Germinal center (tissue), 1 donor: Measurements from ENCODE around the gene GMNN.
"Not testable (repeated sequence)": the region's sequence is repeated elsewhere in the genome, so short reads cannot be mapped to it uniquely, and the experiment has no call there.

Experiments used
- DNase-seq: peaks from one replicate; pipeline ENCODE4 v3.0.0; 2012; ENCODE audit warnings: mixed read lengths, low spot score

GMNN gene

DNA sequence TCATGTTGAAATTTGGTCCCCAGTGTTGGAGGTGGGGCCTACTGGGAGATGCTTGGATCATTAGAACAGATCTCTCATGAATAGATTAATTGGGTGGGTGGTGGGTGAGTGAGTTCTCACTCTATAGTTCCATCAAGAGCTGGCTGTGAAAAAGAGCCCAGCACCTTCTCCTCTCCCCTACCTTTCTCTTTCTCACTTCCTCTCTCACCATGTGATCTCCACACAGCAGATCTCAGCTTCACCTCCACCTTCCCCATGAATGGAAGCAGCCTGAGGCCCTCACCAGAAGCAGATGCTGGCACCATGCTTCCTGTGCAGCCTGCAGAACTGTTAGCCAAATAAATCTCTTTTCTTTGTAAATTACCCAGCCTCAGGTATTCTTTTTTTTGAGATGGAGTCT lies 12.9 kb upstream of the GMNN start:
- no peak for DNase-seq

DNA sequence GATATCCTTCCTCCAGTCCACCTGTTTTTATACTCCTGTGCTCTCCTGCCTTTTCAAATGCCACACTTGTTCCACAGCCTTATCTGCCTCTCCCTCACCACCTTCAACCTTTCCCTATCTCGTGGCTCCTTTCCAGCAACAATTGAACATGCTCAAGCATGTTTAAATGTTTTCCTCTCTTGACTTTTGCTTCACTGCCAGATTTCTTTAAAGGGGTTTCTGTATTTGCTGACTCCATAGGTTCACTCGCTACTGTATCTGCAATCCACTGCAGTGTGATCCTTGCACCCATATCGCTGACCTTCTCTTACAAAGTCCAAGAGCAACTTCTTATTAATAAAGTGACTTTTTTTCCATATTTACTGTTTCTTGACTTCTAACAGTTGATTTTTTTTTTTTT lies 11.2 kb upstream of the GMNN start:
- no peak for DNase-seq

DNA sequence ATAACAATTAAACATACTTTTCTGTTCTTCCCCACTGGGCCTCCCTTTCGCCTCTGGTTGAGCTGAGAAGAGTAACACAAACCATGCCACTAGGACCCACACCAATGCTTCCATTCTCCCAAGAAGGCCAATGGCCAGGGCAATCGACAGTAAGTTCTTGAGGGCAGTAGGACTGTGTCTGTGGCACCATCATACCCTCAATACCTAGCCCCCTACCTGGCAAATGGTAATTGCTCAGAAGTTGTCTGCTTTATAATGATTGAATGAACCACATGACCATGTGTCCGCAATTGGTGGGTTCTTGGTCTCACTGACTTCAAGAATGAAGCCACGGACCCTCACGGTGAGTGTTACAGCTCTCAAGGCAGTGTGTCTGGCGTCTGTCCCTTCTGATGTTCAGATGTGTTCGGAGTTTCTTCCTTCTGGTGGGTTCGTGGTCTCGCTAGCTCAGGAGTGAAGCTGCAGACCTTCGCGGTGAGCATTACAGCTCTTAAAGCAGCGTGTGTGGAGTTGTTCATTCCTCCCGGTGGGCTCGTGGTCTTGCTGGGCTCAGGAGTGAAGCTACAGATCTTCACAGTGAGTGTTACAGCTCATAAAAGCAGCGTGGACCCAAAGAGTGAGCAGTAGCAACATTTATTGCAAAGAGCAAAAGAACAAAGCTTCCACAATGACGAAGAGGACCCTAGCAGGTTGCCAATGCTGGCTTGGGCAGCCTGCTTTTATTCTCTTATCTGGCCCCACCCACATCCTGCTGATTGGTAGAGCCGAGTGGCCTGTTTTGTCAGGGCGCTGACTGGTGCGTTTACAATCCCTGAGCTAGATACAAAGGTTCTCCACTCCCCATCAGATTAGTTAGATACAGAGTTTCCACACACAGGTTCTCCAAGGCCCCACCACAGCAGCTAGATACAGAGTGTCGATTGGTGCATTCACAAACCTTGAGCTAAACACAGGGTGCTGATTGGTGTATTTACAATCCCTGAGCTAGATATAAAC lies 9.6 kb upstream of the GMNN start:
- DNase-seq = not testable (repeated sequence)

DNA sequence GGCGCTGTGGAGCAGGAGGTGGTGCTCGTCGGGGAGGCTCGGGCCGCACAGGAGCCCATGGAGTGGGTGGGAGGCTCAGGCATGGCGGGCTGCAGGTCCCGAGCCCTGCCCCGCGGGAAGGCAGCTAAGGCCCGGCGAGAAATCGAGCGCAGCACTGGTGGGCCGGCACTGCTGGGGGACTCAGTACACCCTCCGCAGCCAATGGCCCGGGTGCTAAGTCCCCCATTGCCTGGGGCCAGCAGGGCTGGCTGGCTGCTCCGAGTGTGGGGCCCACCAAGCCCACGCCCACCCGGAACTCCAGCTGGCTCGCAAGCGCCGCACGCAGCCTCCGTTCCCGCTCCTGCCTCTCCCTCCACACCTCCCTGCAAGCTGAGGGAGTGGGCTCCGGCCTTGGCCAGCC lies 8.8 kb upstream of the GMNN start:
- not testable (repeated sequence) for DNase-seq

DNA sequence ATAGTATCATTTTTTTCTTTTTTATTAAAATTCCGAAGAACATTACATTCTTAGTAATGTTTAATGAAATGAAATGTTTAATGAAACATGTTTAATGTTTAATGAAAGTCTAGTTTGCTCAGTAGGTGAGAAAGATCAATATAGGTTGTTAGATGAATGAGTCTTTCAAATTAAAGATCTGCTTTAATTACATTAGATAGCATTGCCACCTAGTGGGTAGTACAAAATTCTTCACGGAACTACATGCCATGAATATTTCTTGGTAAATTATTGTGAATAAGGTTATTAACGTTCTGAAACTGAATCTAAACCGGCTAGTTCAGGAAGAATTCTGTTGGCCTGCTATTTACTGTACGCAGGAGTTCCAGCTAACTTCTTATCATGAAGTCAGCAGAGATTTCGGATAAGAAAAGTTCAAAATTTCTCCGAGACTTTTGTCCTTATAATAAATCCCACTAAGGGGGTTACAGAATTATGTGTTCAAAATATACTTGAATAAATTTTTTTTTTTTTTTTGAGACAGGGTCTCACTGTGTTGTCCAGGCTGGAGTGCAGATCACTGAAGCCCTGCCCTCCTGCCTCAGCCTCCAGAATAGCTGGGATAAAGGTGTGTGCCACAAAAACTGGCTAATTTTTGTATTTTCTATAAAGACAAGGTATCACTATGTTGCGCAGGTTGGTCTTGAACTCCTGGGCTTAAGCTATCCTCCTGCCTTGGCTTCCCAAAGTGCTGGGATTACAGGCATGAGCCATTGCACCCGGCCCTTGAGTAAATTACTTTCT lies 7.9 kb upstream of the GMNN start:
- DNase-seq = peak; percentile 57

DNA sequence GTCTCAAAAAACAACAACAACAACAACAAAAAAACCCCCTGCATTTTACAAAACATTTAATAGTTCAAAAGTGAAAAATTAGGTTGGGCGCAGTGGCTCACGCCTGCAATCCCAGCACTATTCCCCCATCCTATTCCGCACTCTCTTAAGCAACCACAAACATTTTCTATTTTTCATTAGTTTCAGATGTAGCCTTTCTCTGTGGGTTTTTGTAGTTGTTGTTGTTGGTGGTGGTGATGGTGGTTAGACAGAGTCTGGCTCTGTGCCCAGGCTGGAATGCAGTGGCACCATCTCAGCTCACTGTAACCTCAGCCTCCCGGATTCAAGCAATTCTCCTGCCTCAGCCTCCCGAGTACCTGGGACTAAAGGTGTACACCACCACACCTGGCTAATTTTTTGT lies 6.4 kb upstream of the GMNN start:
- DNase-seq = no peak

DNA sequence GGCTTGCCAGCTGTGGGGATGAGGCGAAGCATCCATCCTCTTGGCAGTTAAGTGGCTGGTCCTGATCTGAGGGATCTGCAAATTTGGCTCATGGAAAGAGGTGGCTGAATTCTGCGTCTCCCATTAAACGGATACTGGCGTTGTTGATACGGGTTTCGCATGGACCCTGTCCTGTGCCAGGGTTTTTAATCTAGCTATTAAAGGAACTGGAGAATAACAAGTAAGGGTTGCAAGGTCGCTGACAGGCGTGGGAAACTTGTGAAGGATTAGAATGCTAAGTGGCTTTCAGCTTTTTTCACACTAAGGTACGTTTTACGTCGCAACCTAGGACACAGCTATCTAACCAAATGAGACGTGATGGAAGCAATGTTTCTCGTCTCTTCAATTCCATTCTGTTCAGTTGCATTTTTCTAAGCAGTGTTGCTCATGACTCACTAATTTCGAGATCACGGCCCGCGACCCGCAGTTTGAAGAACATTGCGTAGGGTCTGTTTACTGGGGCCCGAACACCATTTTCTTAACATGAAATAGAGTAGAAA lies 852 bp downstream of the GMNN start:
- DNase-seq = no peak

DNA sequence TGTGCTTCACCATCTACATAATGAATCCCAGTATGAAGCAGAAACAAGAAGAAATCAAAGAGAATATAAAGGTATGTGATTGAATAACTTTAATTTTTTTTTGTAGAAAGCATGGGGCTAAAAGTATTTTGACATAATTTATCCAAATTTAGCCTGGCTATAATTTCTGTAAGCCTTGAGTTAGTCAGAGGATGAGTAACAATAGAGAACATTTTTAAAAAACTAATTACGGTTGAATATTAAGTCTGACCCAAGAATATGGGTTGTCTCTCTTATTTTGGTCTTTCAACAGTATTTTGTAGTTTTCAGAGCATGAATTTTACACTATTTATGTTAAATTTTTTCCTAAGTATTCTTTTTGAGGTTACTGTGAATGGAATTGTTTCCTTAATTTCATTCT lies 2.5 kb downstream of the GMNN start:
- DNase-seq = no peak

DNA sequence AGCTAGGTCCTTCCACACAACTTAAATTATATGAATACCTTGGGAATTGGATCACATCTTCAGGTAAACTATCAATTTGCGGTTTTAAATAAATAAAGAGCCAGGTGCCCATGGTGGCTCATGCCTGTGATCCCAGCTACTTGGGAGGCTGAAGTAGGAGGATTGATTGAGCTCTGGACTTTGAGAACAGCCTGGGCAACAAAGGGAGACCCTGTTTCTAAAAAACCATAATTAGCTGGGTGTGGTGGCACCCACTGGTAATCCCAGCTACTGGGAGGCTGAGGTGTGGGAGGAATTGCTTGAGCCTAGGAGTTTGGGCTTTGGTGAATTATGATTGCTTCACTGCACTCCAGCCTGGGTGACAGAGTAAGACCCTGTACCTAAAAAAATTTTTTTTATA lies 3.4 kb downstream of the GMNN start:
- no peak for DNase-seq

DNA sequence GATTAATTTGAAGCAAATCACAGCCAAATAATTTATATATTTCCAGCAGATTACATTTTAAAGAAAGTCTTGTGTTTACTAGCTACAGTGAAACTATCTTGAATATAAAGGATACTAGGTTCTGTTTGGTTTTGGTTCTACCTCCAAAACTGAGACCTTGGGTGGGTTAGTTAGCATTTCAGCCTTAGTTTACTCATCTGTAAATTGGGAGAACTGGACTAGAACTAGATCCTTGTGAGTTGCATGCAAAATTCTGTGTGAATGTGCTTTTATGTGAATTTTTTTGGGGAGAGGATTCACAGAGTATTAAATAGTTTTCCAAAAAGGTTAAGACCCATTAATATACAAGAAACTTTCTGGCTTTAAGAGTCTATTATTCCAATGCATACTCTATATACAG lies 4.1 kb downstream of the GMNN start:
- no peak for DNase-seq

DNA sequence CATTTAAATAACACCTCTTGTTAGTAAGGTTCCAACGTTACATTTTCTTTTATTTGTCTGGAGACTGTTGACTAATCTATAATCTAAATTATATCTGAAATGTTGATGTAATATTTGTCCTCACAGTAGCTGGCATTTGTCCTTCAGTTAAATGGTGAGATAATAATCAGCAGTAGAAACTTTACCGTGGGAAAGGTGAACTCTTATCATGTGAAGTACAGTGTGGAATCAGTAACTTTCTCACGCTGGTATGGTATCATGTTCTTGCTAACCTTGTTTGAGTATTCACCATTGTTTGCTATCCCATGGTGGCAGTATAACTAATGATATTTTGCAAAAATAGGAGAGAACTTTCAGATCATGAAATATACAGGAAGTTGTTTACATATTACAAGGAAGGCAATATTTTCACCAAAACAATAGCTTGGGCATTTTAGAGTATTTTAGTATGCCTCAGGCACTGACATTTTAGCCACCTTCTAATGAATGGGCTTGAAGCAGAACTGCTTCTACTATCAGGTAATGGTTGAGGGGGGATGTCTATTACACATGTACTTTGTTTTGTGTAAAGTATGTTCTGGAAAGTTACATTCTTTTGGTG lies 4.8 kb downstream of the GMNN start:
- no peak for DNase-seq

DNA sequence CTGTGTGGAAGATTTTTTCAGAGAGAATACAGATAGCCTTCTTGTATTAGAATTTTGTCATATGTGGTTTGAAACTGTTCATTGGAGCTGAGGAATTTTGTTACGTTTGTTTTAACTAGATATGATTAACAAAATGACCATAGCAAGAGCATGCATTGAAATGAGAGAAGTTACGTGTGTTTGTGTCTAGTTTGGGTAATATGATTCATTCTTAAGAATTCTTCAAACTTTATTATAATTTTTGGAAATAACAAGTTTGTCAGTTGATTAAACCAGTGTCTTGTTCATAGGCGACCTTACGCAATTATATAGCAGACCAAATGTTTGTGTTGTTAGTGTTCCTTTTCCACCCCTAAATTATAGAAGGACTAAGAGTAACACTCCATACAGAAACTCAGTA lies 5.5 kb downstream of the GMNN start:
- no peak for DNase-seq

DNA sequence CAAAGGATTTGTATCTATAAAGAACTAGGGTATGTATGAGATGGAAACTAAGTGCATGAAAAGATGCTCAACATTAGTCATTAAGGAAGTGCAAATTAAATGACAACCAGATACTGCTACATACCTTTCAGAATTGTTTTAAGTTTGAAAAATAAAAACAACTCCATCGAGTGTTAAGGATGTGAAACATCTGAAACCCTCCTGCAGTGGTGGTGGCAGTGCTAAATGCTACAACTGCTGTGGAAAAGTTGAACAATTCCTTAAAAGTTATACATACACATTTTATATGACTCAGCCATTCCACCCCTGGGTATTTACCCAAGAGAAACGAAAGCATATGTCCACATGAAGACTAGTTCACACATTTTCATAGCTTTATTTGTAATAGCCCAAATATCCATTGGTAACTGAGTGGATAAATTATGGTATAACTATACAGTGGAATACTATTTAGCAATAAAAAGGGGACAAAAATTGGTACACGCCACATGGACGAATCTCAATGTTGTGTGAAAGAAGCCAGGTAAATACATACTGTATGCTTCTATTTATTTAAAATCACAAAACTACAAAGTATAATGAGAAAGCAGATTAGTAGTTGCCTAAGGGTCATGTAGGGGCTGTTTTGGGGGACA lies 13.4 kb downstream of the GMNN start:
- no peak for DNase-seq

DNA sequence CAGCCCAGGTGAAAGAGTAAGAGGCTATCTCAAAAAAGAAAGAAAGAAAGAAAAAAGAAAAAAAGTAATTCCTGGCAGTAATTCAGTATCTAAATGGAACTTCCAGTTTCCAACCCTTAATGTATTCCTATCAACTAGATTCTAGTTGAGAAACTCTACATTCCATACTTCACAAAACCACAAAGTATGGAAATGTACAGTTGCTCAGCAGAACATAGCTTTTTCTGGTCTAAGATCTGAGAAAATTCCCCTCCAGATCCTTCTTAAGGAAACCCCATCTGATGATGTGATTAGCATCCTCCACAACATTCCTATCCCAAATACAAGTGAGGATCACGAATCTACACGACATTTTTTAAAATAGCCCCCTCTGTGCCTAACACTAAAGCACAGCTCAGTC lies 20.4 kb downstream of the GMNN start:
- DNase-seq = no peak

DNA sequence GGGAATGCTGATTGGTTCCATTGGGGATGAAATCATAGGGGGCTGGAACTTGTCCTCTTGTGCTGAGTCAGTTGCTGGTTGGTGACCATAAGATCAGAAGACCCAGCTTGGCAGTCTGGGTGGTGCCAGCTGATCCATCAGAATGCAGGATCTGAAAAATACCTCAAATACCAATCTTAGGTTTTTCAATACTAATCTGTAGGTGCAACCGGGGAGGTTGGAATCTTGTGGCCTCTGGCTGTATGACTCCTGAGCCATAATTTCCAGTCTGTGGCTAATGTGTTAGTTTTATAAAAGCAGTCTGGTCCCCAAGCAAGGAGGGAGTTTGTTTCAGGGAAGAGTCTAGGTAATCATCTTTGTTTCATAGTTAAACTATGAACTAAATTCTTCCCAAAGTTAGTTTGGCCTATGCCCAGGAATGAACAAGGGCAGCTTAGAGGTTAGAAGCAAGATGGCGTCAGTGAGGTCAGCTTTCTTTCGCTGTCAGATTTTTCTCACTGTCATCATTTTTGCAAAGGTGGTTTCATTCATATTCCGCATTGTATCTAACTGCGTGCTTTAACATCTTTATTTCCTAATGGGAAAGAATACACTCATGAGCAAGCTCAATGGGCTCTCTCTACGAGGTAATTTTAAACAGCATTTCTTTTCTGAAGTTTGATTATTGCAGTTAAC lies 22.0 kb downstream of the GMNN start:
- no peak for DNase-seq

DNA sequence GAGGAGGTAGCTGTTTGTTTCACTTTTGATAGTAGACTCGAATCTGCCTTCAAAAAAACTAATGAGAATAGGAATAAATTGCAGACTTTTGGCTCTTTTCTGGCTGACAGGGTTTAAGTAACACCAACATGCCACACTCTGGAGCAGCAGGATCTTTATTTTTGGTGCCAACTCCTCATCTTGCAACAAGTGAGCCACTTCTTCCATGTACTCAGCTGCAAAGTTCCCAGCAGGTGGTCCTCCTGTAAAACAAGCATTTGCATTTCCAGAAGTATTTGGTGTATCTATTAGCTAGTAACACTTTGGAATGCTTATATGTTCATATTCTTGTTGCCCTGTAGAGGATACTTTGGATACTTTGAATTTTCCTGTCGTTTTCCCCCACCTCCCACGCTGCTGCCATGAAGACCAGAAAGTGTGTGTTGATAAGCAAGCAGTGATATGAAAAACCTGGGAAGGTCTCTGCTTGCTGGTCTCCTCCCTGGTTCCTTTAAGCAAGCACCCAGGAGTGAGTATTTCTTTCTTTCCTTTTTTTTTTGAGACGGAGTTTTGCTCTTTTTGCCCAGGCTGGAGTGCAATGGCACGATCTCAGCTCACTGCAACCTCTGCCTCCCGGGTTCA lies 23.0 kb downstream of the GMNN start:
- no peak for DNase-seq

DNA sequence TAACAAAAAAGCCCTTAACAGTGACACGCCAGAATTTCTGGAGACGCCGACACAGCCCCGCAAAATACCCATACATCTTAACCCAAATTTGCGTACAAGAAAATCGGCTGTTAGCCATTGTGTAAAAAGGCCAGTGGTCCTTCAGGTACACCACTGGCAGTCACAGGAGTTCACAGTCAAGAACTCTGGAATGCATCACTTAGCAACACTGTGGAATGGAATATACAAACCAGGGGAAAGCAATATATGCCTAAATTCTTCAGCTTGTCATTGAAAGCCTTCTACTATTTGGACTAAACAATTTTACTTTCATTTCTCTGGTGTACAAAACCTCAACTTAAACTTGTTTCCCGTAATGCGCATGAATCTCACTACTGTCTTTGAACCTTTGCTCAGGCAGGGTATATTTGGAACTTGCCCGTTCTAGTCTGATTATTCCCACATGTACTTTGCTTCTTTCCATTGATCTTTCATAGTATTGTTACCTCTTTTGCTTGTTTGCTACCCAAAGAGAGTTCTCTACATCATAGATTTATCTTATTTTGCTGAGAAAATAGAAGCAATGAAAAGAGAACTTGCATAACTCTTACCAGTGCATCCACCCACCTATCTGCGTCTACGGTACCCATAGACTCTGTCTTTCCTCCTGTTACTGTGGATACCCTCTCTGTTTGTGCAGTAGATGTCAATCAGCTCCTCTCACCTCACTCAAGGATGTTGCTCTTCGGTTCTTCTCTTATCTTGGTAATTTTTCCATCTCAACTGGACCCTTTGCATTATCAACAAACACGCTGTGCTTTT lies 24.2 kb downstream of the GMNN start, which contains the start of gene ARMH2:
Gene ARMH2 (minus strand): TSS at position 178 of the 801 bp plus-strand sequence. CDS start 60 bp downstream, at position 118.
- no peak for DNase-seq

DNA sequence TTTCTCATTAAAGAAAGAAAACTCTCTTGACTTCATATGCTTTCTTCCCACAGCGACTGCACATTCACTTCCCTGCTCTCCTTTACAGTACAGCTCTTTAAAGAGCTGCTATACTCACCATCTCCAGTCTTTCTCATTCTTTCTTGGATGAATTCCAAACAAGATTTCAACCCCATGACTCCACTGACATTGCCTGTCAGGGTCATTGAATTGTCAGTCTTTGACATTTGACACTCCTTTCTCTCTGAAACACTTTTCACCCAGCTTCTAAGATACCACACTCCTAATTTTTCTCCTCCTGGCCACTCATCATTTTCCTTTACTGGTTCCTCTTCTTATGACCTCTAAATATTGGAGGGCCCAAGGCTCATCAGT lies 24.8 kb downstream of the GMNN start:
- no peak for DNase-seq

DNA sequence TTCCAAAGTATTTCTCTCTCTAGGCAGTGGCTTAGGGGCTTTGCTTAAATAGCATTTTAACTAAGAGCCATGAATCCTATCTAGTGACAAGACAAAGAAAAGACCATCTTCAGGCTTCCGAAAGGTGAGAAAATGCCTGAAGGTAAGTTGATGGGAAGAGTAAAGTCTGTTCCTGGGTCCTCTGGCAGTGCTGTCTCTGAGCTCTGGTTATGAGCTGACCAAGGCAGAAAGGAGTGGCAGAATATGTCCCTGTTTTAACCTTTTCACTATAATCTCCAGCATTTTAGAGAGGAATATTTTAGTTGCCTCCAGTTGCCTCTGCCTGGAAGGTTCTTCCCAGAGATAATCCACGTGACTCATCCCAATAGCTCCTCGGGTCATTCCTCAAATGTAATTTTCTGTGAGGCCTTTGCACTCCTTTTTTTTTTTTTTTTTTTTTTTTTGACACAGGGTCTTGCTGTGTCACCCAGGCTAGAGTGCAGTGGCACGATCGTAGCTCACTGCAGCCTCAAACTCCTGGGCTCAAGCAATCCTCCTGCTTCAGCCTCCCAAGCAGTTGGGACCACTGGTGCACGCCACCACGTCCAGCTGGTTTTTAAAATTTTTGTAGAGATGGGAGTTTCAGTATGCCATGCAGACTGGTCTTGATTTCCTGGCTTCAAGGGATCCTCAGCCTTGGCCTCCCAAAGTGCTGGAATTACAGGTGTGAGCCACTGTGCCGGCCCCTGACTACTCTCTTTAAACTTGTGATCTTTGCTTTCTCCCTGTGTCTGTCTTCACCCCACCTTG lies 27.7 kb downstream of the GMNN start:
- DNase-seq = no peak
